Gastroesophageal sphincter (tissue), 3 donors: ENCODE data around the gene C11orf52.

Experiments used
- CTCF ChIP-seq, 4 experiments: fragments of 200-600 bp in 2 of 4; fragments of 450-650 bp in 2 of 4; sonication (generic) in 1 of 4; IDR thresholded peaks; one replicate each; pipeline ENCODE4 v1.5.1; 2017 to 2019; ENCODE audit warnings: antibody characterized with exemption in 4 of 4, mild to moderate bottlenecking in 2 of 4, moderate library complexity in 2 of 4
- EP300 ChIP-seq: sonication (generic); formaldehyde crosslinking; IDR thresholded peaks from one replicate; pipeline ENCODE4 v1.6.1; 2017; ENCODE audit warnings: antibody characterized with exemption, mild to moderate bottlenecking
- POLR2A ChIP-seq, 2 donors: fragments of 450-650 bp; IDR thresholded peaks; one replicate each; pipeline ENCODE4 v1.6.1; 2017; ENCODE audit warnings: antibody characterized with exemption in 2 of 2, mild to moderate bottlenecking in 2 of 2, moderate library complexity in 1 of 2
- POLR2AphosphoS5 ChIP-seq: sonication (generic); formaldehyde crosslinking; IDR thresholded peaks from one replicate; pipeline ENCODE4 v1.6.1; 2017; ENCODE audit warnings: antibody characterized with exemption

GRCh38 chr11:111917312-111917711 is 1.4 kb upstream of the C11orf52 start:
- TF ChIP-seq CTCF (IDR thresholded peaks at IDR 0.05): no peak
- no peak for TF ChIP-seq POLR2A (IDR thresholded peaks at IDR 0.05)
- TF ChIP-seq POLR2AphosphoS5: no peak
- no peak for TF ChIP-seq EP300
